Measurements from ENCODE around the gene OR4X2.

OR4X2 gene

DNA sequence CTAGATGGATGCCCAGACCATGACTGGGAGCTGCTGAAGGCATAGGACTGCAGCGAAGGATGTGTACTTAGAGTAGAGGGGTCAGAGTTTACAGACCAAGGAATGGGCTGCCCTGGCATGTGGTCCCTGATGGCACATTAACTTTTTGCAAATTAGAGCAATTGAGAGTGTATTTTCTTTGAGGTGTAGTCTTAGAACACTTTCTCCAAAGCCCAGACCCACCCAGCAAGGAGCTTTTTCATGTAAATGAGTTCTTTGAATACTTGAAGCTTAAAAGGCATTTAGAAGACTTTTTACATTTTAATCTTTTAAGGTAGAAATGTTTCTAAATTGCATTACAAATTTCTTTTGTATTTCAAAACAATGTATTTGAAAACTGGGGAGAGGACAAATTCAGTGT, 27.7 kb downstream of the OR4X2 start:
- FAIRE-seq = no peak

More for the DNA sequence above, 27.7 kb downstream of the OR4X2 start:
- TF ChIP-seq POLR2A (IDR thresholded peaks at IDR 0.05; ENCODE audit: low read depth, low read length) (no peak), POLR2AphosphoS5 (IDR thresholded peaks at IDR 0.05; ENCODE audit: low read depth, low read length) (no peak), TAF1 (IDR thresholded peaks at IDR 0.05; ENCODE audit: borderline replicate concordance, low read depth, low read length) (no peak)
- DNase-seq (ENCODE audit: insufficient read length) = no peak

All from GM12892 (cell line).